ENCODE data around the gene NFIB. TPM values are rescaled to one million over a fixed set of nuclear protein-coding genes. Genes with fewer than 3 reads are reported as not detected.

NFIB gene
- total and polyA plus RNA-seq, 10 of the 15 experiments (the other 5 are each of a cell fraction or from before 2014, with no cell fraction given), result under 0.01 to 0.19 (median 0.05) TPM; not detected in 3

DNA sequence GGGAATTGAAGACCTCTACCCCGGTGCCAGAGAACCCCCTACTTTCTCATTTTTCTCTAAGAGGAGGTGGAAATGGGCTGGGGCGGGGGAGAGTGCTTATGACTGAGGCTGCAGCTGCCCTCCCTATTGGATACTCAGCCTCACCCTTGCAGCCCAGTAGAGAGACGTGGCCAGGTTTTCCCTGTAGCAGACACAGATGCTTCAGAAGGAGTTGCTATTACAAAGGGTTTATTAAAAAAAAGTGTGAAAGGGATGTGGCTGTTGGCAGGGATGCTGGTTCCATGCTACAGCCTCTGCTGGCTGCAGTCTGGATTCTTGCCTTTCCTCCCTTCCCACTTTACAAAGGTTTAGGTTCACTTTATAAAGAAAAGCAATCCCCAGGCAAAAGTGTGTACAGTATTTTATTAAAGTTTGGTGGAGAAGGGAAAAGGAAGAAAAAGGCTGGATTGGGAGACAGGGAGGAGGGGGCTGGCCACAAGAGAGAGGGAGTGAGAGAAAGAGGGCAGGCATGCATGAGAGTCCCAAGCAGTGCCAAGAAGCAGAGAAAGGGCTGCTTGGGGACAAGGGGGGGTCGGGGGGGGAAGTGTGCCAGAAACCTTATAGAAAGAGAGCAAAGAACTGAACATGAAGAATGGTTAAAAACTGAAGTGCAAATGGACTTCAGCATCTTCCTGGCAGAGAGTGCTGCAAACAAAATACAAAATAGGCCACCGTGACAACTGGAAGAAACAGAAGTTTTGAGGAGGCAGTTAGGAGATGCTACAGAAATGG is 29.5 kb upstream of the NFIB start (continued):
- TF ChIP-seq MEF2A (IDR thresholded peaks at IDR 0.05; ENCODE audit: insufficient read depth, low read depth, low read length) (no peak), SMAD1 (IDR thresholded peaks at IDR 0.05; ENCODE audit: low read depth, partially characterized antibody) (no peak), POLR2AphosphoS2 (IDR thresholded peaks at IDR 0.05; ENCODE audit: low read depth, low read length) (no peak), LARP7 (IDR thresholded peaks at IDR 0.05) (no peak), SUPT20H (IDR thresholded peaks at IDR 0.05; ENCODE audit: borderline replicate concordance, control insufficient read depth, low read depth, low read length) (no peak)

GRCh38 chr9:14342736-14343135 is 28.8 kb upstream of the NFIB start:
- FAIRE-seq (no peak), ATAC-seq (no peak), DNase-seq (ENCODE audit: low read depth, low spot score) (no peak)
- Histone ChIP-seq H3K36me3 (ENCODE audit: control insufficient read depth in 2 of 2, insufficient read depth in 2 of 2, low read length in 1 of 2) (no peaks in the 10 kb centered on the region), H3K9ac (ENCODE audit: control insufficient read depth, insufficient read depth, low read length) (no peak overlapping the region), H3K27ac (ENCODE audit: control insufficient read depth, insufficient read depth) (no peak overlapping the region), H3K9me3 (replicated peaks; ENCODE audit: control insufficient read depth, insufficient read depth, low read length) (no peaks in the 10 kb centered on the region; the same call in 2 of the 3 replicates), H3K27me3 (replicated peaks in 1 of 2; ENCODE audit: control insufficient read depth in 2 of 2, insufficient read depth in 2 of 2, low read length in 1 of 2) (peaks cover 6 to 22% of the 10 kb centered on the region in 2 experiments), H3K79me2 (ENCODE audit: control insufficient read depth, insufficient read depth, low read length) (no peaks in the 10 kb centered on the region), H3K4me1 (ENCODE audit: control insufficient read depth, insufficient read depth, low read length) (no peaks in the 10 kb centered on the region), H4K20me1 (ENCODE audit: control insufficient read depth, insufficient read depth) (no peaks in the 10 kb centered on the region), H3K4me3 (no peak overlapping the region), H2AFZ (ENCODE audit: control insufficient read depth, low read depth, low read length) (no peak overlapping the region), H3K4me2 (ENCODE audit: control insufficient read depth, insufficient read depth) (no peak overlapping the region)
- RAD21 ChIA-PET (ENCODE audit: unreplicated experiment), result no interaction called here
- SMC1A ChIA-PET (ENCODE audit: uncharacterized antibody, unreplicated experiment), result no interaction called here
- intact Hi-C loops (cut with micrococcal nuclease; ENCODE audit: unreplicated experiment) (no loop called here), in situ Hi-C loops (cut with MboI) (no loop called here)
- 39% methylated on average over 4 of the region's 4 CpGs for WGBS (ENCODE audit: insufficient coverage, insufficient replicate concordance, low lambda C conversion rate, missing lambda C conversion rate)
- POLR2A ChIA-PET, result no interaction called here
- BruUV-seq (replicated peaks), result no TSS peak
- no peak for TF ChIP-seq ZZZ3 (IDR thresholded peaks at IDR 0.05; ENCODE audit: control insufficient read depth, insufficient read length, low read depth)
- TF ChIP-seq ASH2L (IDR thresholded peaks at IDR 0.05; ENCODE audit: borderline replicate concordance, low read depth), result no peak
- TF ChIP-seq ZNF24 (IDR thresholded peaks at IDR 0.05), result no peak
- no peak for TF ChIP-seq SMAD1 (IDR thresholded peaks at IDR 0.05; ENCODE audit: low read depth, partially characterized antibody)
- TF ChIP-seq, protein P1, sequence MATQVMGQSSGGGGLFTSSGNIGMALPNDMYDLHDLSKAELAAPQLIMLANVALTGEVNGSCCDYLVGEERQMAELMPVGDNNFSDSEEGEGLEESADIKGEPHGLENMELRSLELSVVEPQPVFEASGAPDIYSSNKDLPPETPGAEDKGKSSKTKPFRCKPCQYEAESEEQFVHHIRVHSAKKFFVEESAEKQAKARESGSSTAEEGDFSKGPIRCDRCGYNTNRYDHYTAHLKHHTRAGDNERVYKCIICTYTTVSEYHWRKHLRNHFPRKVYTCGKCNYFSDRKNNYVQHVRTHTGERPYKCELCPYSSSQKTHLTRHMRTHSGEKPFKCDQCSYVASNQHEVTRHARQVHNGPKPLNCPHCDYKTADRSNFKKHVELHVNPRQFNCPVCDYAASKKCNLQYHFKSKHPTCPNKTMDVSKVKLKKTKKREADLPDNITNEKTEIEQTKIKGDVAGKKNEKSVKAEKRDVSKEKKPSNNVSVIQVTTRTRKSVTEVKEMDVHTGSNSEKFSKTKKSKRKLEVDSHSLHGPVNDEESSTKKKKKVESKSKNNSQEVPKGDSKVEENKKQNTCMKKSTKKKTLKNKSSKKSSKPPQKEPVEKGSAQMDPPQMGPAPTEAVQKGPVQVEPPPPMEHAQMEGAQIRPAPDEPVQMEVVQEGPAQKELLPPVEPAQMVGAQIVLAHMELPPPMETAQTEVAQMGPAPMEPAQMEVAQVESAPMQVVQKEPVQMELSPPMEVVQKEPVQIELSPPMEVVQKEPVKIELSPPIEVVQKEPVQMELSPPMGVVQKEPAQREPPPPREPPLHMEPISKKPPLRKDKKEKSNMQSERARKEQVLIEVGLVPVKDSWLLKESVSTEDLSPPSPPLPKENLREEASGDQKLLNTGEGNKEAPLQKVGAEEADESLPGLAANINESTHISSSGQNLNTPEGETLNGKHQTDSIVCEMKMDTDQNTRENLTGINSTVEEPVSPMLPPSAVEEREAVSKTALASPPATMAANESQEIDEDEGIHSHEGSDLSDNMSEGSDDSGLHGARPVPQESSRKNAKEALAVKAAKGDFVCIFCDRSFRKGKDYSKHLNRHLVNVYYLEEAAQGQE (IDR thresholded peaks at IDR 0.05; ENCODE audit: low read depth, low read length), result no peak
- TF ChIP-seq, protein P2, sequence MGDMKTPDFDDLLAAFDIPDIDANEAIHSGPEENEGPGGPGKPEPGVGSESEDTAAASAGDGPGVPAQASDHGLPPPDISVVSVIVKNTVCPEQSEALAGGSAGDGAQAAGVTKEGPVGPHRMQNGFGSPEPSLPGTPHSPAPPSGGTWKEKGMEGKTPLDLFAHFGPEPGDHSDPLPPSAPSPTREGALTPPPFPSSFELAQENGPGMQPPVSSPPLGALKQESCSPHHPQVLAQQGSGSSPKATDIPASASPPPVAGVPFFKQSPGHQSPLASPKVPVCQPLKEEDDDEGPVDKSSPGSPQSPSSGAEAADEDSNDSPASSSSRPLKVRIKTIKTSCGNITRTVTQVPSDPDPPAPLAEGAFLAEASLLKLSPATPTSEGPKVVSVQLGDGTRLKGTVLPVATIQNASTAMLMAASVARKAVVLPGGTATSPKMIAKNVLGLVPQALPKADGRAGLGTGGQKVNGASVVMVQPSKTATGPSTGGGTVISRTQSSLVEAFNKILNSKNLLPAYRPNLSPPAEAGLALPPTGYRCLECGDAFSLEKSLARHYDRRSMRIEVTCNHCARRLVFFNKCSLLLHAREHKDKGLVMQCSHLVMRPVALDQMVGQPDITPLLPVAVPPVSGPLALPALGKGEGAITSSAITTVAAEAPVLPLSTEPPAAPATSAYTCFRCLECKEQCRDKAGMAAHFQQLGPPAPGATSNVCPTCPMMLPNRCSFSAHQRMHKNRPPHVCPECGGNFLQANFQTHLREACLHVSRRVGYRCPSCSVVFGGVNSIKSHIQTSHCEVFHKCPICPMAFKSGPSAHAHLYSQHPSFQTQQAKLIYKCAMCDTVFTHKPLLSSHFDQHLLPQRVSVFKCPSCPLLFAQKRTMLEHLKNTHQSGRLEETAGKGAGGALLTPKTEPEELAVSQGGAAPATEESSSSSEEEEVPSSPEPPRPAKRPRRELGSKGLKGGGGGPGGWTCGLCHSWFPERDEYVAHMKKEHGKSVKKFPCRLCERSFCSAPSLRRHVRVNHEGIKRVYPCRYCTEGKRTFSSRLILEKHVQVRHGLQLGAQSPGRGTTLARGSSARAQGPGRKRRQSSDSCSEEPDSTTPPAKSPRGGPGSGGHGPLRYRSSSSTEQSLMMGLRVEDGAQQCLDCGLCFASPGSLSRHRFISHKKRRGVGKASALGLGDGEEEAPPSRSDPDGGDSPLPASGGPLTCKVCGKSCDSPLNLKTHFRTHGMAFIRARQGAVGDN (IDR thresholded peaks at IDR 0.05), result no peak
- TF ChIP-seq CBFB (IDR thresholded peaks at IDR 0.05; ENCODE audit: low read depth), result no peak
- no peak for TF ChIP-seq STAT1 (conservative IDR thresholded peaks at IDR 0.05)
- TF ChIP-seq ZNF622 (IDR thresholded peaks at IDR 0.05), result no peak
- CTCF ChIA-PET, result no interaction called here

Measured in GM12878 (cell line).